Measurements from ENCODE around the gene NDST1. TPM values are rescaled to one million over a fixed set of nuclear protein-coding genes. Genes with fewer than 3 reads are reported as not detected.

The NDST1 gene
- total and polyA plus RNA-seq, 2 of the 8 experiments (the other 6 are each of a cell fraction or from before 2014, with no cell fraction given) = 27.0 to 72.0 TPM

DNA sequence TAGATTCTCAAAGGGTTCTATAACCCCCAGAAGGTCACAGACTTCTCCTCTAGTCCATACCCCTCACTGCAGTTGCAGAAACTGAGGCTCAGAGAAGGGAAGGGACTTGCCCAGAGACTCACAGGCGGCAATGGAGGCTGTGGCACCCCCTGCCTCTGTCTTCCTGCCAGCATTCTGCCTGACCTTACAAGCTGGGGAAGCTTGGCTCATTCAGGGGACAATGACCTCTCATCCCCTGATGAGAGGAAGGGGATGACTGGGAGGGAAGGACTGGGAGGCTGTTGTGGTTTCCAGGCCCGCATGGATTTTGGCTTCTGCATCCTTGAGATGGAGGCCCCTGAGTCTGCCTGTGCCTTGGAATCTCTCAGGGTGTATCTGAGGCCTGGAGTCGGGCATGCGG lies 897 bp downstream of the NDST1 start:
- Histone ChIP-seq H3K56ac (replicated peaks; ENCODE audit: insufficient read length, low read depth, low read length) (no peak overlapping the region), H3K79me1 (ENCODE audit: low read depth, low read length) (peaks cover 51% of the 10 kb centered on the region), H2BK12ac (ENCODE audit: low read depth, low read length) (no peak overlapping the region), H3K27me3 (replicated peaks in 1 of 4; ENCODE audit: control insufficient read depth in 3 of 4, extremely low read depth in 1 of 4, insufficient read depth in 3 of 4, low read length in 3 of 4) (no peaks in the 10 kb centered on the region), H3K18ac (ENCODE audit: extremely low read depth, low read length) (no peak overlapping the region), H2BK15ac (ENCODE audit: low read length) (no peak overlapping the region), H2BK5ac (ENCODE audit: low read depth, low read length) (no peak overlapping the region; the same call in 1 of the 2 replicates), H2AFZ (ENCODE audit: low read length) (no peak overlapping the region), H4K5ac (ENCODE audit: insufficient read length, low read depth, low read length) (no peak overlapping the region), H2AK5ac (ENCODE audit: low read depth, low read length) (0 out of 2 replicates have a peak overlapping the region, but pooled peaks have one; percentile 26), H3K4ac (replicated peaks; ENCODE audit: insufficient read length, low read depth, low read length) (no peak overlapping the region), H4K20me1 (replicated peaks in 1 of 2; ENCODE audit: control insufficient read depth in 1 of 2, insufficient read depth in 2 of 2, low read length in 2 of 2) (peaks cover 20 to 32% of the 10 kb centered on the region in 2 experiments), H4K8ac (ENCODE audit: extremely low read depth, insufficient read depth, low read length) (no peak overlapping the region), H3K4me2 (ENCODE audit: insufficient read depth in 1 of 2, low read depth in 2 of 2, low read length in 2 of 2) (no peak overlapping the region), H3K9me3 (ENCODE audit: insufficient read depth in 2 of 2, low read depth in 1 of 2, low read length in 1 of 2) (no peaks in the 10 kb centered on the region), H3K14ac (ENCODE audit: insufficient read length) (no peak overlapping the region), H3K36me3 (ENCODE audit: control insufficient read depth in 2 of 4, insufficient read depth in 4 of 4, low read length in 3 of 4) (no peaks in the 10 kb centered on the region; a peak in 1 of 8 replicates), H3K79me2 (ENCODE audit: control insufficient read depth in 1 of 2, insufficient read depth in 2 of 2, low read length in 2 of 2) (peaks cover 7 to 96% of the 10 kb centered on the region in 2 experiments; a peak in 3 of 4 replicates), H3K23me2 (ENCODE audit: low read depth, low read length) (no peaks in the 10 kb centered on the region; the same call in none of the 2 replicates), H4K91ac (replicated peaks; ENCODE audit: insufficient read length, low read length) (no peak overlapping the region), H3K4me1 (replicated peaks in 1 of 4; ENCODE audit: control insufficient read depth in 3 of 4, insufficient read depth in 4 of 4, low read length in 3 of 4) (peaks cover 21 to 39% (median 29%) of the 10 kb centered on the region in 4 experiments), H3K9ac (replicated peaks in 1 of 4; ENCODE audit: extremely low read depth in 1 of 4, low read depth in 3 of 4, low read length in 3 of 4) (no peak overlapping the region), H3K27ac (ENCODE audit: low read depth, low read length) (no peak overlapping the region), H3K23ac (ENCODE audit: insufficient read length) (no peak overlapping the region), H3K4me3 (ENCODE audit: extremely low read depth in 1 of 4, insufficient read depth in 2 of 4, low read depth in 3 of 4, low read length in 4 of 4) (no peak overlapping the region), H2BK20ac (ENCODE audit: low read length) (no peak overlapping the region), H2BK120ac (replicated peaks; ENCODE audit: low read depth, low read length) (no peak overlapping the region)
- FAIRE-seq (no peak), DNase-seq (ENCODE audit: low read depth in 1 of 2, low spot score in 2 of 2) (no peak)
- POLR2A ChIA-PET (ENCODE audit: partially characterized antibody) = interaction anchor here (1.7 to 6.3 kb wide), 2 partner anchors 10 to 21 kb away, joined by 13 to 47 read pairs; no protein-coding TSS in a partner anchor
- 81% methylated on average over 4 of the region's 4 CpGs; no CpG with 5 or more reads in 1 of the 2 experiments for WGBS, 2 experiments (ENCODE audit: extremely low coverage in 1 of 2, insufficient coverage in 1 of 2, insufficient read length in 1 of 2, insufficient replicate concordance in 2 of 2, low coverage in 1 of 2, low lambda C conversion rate in 2 of 2, missing lambda C conversion rate in 1 of 2)
- CTCF ChIA-PET (ENCODE audit: partially characterized antibody) = interaction anchor here (0.6 to 32.0 kb wide), 8 partner anchors 16 to 523 kb away, joined by 3 to 571 read pairs (median 6); partner anchors contain the start of gene NDST1
- TF ChIP-seq POLR2AphosphoS5 (IDR thresholded peaks at IDR 0.05; ENCODE audit: low read depth, low read length) (no peak), FOSL1 (IDR thresholded peaks at IDR 0.05; ENCODE audit: insufficient read depth, low read depth, low read length) (no peak), ZNF274 (IDR thresholded peaks at IDR 0.05; ENCODE audit: borderline replicate concordance, extremely low read depth, low read length) (no peak), YY1 (IDR thresholded peaks at IDR 0.05; ENCODE audit: low read depth, low read length) (no peak), RBBP5 (IDR thresholded peaks at IDR 0.05; ENCODE audit: borderline replicate concordance, low read depth, low read length) (no peak), JUND (IDR thresholded peaks at IDR 0.05; ENCODE audit: low read length) (no peak), TCF12 (IDR thresholded peaks at IDR 0.05; ENCODE audit: low read depth, low read length) (no peak), EP300 (IDR thresholded peaks at IDR 0.05; ENCODE audit: borderline replicate concordance in 1 of 2, low read depth in 2 of 2, low read length in 2 of 2) (no peak), TAF7 (optimal IDR thresholded peaks at IDR 0.05; ENCODE audit: borderline replicate concordance, low read depth, low read length) (no peak), CHD1 (IDR thresholded peaks at IDR 0.05; ENCODE audit: low read depth, low read length) (no peak), CTBP2 (IDR thresholded peaks at IDR 0.05; ENCODE audit: borderline replicate concordance, insufficient read depth, insufficient read length, low read length) (no peak), CHD2 (IDR thresholded peaks at IDR 0.05; ENCODE audit: low read length) (no peak), JUN (IDR thresholded peaks at IDR 0.05; ENCODE audit: low read depth, low read length) (no peak)
- TF ChIP-seq, protein P1, sequence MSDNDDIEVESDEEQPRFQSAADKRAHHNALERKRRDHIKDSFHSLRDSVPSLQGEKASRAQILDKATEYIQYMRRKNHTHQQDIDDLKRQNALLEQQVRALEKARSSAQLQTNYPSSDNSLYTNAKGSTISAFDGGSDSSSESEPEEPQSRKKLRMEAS (IDR thresholded peaks at IDR 0.05) = no peak
